ENCODE measurements around the gene CLCN4.

- TF ChIP-seq CTCF (IDR thresholded peaks at IDR 0.05) (no peak), POLR2AphosphoS5 (IDR thresholded peaks at IDR 0.05) (no peak), POLR2A (IDR thresholded peaks at IDR 0.05) (no peak), EP300 (IDR thresholded peaks at IDR 0.05) (no peak)
These were observed 90.1 kb downstream of the CLCN4 start for GRCh38 chrX:10246846-10247245.

All from stomach (tissue), 4 donors.